Raji (cell line): ENCODE data around the gene GMCL2.

Experiments used
- POLR2A ChIP-seq: IDR thresholded peaks from 2 replicates; pipeline ENCODE4 v1.6.1; 2011; ENCODE audit warnings: low read depth, low read length, control low read depth; ENCODE audit not compliant: insufficient read depth

Gene GMCL2

DNA sequence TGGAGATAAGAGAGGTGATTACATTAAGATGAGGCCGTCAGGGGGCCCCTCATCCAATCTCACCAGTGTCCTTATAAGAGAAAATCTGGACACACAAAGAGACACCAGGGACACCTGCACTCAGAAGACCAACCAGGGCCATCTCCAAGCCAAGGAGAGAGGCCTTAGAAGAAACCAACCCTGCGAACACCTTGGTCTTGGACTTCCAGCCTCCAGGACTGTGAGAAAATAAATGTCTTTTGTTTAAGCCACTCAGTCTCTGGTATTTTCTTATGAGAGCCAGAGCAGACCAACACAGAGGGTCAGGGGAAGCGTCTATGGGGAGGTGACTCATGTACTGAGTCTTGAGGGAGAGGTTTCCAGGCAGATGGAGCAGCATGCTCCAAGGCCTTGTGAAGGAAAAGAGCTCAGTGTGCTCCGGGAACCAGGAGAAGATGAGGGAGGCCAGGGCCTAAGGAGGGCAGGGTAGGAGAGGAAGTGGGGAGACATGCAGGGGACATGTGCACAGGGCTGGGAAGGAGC is 40.0 kb upstream of the GMCL2 start:
- no peak for TF ChIP-seq POLR2A

DNA sequence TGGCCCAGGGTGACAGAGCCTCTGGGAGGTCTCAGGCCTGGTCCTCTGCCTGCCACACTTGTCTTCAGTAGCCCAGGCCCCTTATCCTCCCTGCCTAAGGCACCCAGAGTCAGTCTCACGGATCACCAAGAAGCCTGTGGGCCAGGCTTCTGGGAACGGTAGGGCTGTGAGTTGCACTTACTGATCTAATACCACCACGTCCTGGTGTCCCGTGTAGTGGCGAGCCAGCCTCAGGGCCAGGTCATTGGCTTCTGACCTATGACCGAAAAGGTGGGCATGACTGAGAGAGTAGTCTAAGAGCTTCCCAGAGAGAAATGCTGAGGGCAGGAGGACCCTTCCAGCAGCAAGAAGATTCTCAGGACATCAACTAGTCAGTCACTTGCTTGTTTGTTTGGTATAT is 38.0 kb upstream of the GMCL2 start:
- no peak for TF ChIP-seq POLR2A

DNA sequence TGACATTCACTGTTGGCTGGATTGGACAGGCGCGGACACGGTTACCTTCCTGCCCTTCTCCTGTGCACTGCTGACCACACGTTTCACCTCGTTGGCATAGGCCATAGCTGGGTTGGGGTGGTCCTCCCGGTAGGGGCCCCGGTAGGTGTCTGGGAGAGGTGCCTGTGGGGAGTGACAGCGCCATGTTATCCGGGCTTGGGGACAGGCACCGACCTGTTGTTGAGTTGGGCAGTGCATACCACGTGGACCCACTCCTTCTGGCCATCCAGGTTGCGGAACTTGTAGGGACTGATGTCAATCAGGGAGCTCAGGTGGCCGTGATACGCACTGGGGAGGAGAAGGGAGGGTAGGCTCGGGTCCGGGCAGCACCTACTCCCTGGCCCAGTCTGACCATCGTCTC is 37.2 kb upstream of the GMCL2 start:
- no peak for TF ChIP-seq POLR2A

GRCh38 chr5:178223828-178224335 is 36.7 kb upstream of the GMCL2 start:
- TF ChIP-seq POLR2A: no peak

GRCh38 chr5:178223196-178223773 is 36.1 kb upstream of the GMCL2 start:
- no peak for TF ChIP-seq POLR2A

- no peak for TF ChIP-seq POLR2A
These were observed 35.1 kb upstream of the GMCL2 start for GRCh38 chr5:178222292-178222691.

- TF ChIP-seq POLR2A: no peak
These were observed 34.7 kb upstream of the GMCL2 start for GRCh38 chr5:178221853-178222252.

GRCh38 chr5:178221282-178221681 is 34.1 kb upstream of the GMCL2 start:
- no peak for TF ChIP-seq POLR2A

DNA sequence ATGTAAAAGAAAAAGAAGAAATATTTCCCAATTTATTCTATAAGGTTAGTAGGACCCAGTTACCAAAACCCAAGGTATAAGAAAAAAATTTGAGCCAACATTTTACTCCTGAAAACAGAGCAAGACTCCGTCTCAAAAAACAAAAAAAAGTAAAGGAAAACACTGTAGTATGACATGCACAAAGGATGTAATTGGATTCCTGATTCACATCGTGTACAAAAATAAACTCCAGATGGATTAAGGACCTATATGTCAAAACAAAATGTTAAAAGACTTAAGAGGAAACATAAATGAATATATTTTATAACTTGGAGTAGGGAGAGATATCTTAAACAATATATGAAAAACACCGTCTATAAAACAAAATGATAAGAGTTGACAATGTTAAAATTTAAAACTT is 31.7 kb upstream of the GMCL2 start:
- TF ChIP-seq POLR2A: no peak

GRCh38 chr5:178218237-178218776 is 31.1 kb upstream of the GMCL2 start:
- no peak for TF ChIP-seq POLR2A

DNA sequence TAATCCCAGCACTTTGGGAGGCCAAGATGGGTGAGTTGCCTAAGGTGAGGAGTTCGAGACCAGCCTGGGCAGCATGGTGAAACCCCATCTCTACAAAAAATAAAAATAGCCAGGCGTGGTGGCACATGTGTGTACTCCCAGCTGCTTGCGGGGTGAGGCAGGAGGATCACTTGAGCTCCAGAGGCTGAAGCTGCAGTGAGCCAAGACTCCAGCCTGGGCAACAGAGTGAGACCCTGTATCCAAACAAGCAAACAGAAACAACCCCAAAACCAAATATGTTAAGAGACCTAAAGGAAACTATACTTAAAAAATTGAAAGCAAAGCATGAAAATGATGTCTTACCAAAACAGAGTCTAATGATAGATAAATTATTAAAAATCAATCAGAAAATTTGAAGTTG is 29.6 kb upstream of the GMCL2 start:
- TF ChIP-seq POLR2A: no peak

- TF ChIP-seq POLR2A: no peak
These were observed 28.9 kb upstream of the GMCL2 start for GRCh38 chr5:178216088-178216534.

- TF ChIP-seq POLR2A: no peak
These were observed 28.3 kb upstream of the GMCL2 start for GRCh38 chr5:178215280-178216002.

- no peak for TF ChIP-seq POLR2A
These were observed 27.1 kb upstream of the GMCL2 start for GRCh38 chr5:178214160-178214803.

GRCh38 chr5:178213748-178214151 is 26.6 kb upstream of the GMCL2 start:
- no peak for TF ChIP-seq POLR2A
